HG02763 (cell line): ENCODE measurements around the gene ERGIC1.

Source experiments
- ATAC-seq: cut with Tn5 transposase; IDR thresholded peaks from one replicate; pipeline ENCODE4 v1.9.1; 2021; ENCODE audit warnings: mild to moderate bottlenecking, moderate library complexity; ENCODE audit not compliant: unreplicated experiment

ERGIC1 gene

DNA sequence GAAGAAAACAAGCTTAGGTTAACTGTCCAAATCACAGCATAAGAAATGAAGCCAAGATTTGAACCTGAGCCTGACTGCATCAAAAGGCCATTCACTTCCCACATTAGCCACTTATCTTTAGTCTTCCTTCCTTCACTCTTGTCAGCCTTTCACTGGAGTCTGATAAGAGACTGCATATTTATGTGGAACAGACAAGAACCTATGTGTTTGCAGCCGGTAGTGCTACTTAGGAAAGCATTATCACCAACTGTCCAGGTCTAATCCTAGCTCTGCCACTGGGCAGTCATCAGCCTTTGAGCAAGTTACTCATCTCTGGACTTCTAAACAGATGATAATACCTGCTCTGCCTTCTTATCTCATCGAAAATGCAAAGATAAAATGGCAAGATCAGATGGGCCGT is 137.4 kb downstream of the ERGIC1 start:
- no peak for ATAC-seq

DNA sequence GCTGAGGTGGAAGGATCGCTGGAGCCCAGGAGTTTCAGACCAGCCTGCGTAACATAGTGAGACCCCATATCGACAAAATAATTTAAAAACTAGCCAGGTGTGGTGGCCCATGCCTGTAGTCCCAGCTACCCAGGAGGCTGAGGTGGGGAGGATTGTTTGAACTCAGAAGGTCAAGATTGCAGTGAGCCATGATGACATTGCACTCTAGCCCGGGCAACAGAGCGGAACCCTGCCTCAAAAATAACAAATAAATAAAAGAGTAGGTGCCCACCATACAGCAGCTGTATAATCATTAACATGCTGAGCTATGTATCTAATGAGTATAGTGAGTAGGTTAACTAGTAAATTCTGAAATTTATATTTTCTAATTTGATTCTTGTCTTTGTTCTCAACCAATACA is 138.5 kb downstream of the ERGIC1 start:
- ATAC-seq: no peak

DNA sequence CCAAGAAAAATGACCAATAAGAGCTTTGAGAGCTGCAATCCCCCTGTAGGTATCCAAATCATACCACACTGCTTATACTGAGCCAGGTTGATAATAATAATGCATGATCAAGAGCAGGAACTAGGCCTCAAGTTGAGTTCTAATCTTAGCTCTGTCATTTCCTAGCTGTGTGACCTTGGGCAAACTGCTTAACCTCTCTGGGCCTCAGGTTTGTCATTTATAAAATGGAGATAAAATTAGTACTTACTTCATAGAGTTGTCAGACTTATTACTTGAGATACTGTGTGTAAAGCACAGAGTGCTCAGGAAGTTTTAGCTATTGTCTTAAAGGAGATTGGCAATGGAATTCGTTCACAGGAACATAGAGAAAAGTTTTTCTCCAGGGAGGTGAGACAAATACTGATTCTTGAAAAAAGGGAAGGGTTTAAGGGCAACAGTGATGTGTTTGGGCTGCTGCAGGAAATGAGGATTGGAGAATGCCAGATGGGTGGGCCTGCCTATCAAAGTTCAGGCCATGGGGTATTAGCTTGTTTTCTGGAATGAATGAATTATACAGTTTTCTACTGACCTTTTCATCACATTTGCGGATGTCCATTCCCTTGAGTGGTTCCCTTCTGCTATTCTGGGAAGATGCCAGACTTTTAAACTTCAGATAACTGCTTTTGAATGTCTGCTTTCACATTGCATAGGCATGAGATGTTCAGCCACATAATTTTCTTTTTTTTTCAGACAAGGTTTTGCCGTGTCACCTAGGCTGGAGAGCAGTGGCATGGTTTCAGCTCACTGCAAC is 139.3 kb downstream of the ERGIC1 start:
- no peak for ATAC-seq

DNA sequence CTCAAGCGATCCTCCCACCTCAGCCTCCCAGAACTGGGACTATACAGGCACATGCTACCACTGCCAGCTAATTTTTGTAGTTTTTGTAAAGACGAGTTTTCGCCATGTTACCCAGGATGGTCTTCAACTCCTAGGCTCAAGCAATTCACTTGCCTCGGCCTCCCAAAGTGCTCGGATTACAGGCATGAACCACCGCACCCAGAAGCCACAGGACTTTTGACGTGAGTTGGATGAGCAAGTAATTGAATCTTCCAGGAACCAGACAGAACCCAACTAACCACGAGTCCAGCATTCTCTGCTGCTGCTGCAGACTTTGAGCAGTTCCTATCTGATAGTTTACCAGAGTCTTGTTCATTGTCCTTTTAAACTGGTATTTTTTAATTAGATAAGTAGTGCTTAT is 139.9 kb downstream of the ERGIC1 start:
- ATAC-seq: no peak

DNA sequence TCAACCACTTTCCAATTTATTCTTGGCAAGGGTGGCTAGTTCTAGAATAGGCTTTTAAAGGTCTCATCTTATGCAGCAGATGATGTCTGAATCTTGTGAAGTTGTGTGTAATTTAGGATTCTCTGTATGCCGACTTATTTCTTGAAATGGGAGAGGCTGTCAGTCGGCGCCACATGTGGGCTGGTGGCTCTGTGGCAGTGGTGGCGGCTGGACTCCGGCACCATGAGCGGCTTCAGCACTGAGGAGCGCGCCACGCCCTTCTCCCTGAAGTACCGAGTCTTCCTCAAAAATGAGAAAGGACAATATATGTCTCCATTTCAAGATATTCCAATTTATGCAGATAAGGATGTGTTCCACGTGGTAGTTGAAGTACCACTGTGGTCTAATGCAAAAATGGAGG is 141.2 kb downstream of the ERGIC1 start:
- no peak for ATAC-seq

DNA sequence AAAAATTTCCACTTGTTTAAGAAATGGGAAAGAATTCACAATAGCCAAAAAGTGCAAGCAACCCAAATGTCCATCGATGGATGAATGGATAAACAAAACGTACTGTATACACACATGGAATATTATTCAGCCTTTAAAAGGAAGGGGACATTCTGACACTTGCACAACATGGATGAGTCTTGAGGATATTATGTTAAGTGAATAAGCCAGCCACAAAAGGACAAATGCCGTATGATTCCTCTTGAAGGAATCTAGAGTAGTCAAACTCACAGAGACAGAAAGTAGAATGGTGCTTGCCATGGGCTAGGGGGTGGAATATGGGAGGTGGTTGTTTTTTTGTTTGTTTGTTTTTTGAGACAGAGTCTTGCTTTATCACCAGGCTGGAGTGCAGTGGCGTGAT is 145.7 kb downstream of the ERGIC1 start:
- no peak for ATAC-seq

DNA sequence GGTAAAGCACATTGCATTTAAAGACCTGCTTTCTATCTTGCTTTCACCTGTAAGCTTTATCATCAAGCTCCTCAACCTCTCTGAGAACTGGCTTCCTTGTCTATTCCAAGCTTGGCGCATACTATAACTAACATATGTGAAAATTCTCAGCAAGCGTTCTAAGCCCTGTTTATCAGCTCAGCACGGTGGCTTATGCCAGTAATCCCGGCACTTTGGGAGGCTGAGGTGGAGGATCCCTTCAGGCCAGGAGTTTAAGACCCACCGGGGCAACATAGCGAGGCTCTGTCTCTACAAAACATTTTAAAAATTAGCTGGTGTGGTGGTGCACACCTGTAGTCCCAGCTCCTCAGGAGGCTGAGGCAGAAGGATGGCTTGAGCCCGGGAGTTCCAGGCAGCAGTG is 147.9 kb downstream of the ERGIC1 start:
- ATAC-seq: no peak

DNA sequence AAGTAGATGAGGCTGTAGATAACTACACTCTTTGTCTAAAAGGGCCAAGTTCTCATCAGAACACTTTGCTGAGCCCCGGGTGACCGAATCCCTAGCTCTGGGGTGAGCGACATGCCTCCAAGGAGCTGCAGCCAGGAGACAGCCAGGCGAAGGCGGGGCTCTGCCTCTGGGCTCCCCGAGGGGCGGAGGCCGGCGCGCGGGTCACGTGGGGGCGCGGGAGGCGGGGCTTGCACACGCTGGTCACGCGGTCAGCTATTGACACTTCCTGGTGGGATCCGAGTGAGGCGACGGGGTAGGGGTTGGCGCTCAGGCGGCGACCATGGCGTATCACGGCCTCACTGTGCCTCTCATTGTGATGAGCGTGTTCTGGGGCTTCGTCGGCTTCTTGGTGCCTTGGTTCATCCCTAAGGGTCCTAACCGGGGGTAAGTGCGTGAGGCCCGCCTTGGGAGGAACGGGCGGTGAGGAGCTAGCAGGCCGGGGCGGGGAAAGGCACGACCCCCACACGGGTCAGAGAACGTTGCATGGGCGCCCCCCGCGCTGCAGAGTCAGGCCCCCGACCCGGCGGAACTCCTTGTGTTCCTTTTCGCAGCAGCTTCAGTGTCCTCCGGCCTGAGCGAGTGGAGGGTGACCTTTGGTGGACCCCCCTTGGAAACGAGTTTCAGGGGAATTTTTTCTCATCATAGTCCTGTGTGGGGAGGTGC is 149.6 kb downstream of the ERGIC1 start, which contains the start of gene ATP6V0E1:
Gene ATP6V0E1, plus strand, starts transcription at position 230 of the 702 bp plus-strand sequence. Its CDS starts 90 bp downstream, at position 320.
- peak; percentile 82 for ATAC-seq

DNA sequence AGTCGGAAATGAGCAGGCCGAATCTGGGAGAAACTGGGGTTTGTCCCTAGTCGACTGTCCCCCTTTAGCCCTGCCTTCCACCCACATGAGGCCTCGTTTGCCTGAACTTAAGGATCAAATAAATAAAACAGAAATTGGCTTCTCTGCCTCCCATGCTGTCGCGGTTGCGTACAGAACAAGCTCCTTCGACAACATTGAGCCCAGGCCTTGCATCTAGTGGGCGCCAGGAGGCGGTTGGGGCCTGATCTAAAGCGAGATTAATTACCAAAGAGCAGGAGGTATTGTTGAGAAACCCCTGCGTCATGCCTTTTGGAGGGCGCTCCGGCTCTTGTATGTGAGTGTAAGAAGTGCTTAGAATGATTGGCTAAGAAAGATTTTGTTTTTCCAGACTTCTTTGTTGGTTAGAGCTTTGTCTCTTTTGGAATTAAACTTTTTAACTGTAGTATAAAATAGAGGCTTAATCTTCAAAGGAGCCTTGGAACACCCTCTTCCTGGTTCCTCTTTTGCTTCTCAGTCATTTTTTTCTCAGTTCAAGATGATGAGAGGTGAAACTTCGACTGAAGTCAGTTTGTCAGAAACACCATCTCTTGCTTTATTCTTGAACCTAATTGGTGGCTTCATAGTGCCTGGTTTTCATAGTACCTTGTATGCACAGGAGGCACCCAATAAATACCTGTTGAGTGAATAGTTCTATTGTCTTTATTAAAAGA is 150.3 kb downstream of the ERGIC1 start:
- ATAC-seq: peak; percentile 49

DNA sequence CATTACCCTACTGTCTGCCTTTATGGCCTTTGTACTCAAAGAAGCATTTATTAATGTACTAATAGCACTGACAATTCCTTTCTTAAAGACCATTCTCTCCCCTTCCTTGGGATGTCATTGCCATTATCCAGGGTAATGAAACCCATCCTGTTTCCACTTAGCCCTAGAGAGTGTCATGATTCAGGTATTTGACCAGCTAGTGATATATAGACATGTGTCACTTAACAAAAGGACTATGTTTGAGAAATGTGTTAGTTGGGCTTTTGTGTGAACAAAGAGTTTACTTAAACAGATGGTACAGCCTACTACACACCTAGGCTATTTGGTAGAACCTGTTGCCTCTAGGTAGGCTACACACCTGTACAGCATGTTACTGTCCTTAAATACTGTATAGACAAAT is 151.5 kb downstream of the ERGIC1 start:
- no peak for ATAC-seq

DNA sequence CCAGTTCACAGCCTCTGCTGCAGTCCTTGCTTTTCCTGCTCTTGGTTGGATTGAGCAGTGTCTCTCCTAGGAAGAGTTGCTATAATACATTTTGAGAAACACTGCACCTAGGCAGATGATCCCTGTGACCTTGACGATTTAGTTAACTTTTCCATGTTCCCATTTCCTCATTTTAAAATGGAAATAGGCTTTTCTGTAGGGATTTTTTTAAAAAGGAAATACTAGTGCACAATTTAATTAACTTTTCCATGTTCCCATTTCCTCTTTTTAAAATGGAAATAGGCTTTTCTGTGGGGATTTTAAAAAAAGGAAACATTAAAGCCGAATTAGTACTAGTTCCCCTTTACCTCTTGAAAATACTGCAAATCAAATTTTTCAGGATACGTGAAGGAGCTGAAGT is 154.2 kb downstream of the ERGIC1 start:
- ATAC-seq: no peak

DNA sequence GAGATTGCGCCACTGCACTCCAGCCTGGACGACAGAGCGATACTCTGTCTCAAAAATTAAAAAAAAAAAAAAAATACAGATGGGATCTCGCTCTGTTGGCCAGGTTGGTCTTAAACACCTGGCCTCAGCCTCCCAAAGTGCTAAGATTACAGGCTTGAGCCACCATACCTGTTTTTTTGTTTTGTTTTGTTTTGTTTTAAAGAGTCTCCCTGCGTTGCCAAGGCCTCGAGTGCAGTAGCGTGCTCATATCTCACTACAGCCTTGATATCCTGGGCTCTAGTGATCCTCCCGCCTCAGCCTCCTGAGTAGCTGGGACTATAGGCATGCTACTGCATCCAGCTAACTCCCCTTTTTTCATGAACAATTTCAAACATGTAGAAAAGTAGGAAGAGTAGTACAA is 156.7 kb downstream of the ERGIC1 start:
- no peak for ATAC-seq

DNA sequence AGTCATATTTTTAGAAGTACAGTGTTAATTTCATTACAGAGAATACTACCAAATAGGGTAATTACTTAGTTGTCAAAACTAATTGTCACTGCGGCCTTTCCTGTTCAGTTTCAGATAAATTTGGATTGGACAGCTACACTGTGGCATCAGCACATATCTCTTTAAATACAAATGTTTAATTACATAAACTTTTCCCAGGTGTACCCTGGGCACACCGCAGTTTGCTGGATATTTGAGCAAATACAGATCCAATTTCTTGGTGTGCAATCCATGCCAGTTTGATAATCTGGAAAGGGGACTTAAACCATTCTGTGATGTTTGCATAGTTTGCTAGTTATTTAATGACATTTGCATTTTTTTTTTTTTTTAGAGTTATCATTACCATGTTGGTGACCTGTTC is 160.4 kb downstream of the ERGIC1 start:
- ATAC-seq: no peak

DNA sequence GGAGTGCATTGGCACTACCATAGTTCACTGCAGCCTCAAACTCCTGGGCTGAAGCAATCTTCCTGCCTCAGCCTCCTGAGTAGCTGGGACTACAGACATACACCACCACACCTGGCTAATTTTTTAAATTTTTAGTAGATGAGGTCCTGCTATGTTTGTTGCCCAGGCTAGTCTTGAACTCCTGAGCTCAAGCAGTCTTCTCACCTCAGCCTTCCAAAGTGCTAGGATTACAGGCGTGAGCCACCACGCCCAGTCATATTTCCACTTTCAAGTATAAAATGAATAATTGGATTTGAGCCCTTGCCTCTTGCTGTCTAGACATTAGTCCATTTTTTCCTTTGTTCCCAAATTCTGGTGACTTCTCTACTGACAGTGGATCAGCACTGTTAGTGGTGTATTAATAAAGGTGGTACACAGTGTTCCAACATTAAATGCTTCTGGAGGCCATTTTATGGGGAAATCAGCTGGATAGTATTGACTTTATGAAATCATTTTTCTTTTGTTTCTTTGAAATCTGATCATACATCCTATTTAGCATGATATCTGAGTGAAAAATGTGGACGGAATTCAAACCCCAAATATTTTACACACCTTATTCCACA is 165.4 kb downstream of the ERGIC1 start:
- no peak for ATAC-seq

DNA sequence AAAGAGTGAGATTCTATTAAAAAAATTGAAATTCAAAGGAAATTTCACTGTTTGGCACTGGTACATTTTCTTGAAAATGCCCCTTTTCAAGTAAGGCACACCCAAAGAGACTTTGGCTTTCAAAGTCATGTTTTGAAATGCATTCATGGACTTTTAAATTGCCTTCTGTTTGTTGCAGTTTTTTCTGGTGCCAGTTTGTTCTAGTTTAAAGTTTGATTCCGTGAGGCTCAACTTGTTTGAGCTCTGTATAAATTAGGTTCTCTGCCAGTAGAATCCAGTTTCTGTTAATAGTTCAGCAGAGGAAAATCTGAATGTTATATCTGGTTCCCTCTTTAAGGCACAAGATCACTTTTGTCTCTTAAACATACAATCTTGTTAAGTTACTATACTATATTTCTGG is 165.9 kb downstream of the ERGIC1 start:
- no peak for ATAC-seq

DNA sequence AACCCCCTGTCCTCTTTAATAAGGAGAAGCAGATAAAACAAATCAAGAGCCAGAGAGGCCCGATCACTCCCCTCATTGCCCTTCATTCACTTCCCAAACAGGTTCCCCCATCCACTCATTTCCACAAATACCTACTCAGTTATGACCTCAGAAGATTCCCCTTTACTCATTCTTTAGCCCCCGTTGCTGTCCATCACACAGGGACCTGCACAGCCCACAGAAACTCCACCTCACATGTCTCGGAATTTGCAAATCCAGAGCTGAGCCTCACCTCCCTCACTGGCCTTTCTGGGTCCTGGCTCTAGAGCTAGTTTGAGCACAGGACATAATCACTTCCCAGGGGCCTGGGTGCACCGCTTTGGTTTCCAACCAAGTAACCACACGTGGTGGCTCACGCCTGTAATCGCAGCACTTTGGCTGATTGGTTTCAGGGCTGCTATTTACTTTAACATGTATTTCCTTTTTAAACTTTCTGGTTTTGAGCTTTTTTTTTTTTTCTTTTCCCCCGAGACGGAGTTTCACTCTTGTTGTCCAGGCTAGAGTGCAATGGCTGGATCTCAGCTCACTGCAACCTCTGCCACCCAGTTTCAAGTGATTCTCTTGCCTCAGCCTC is 167.3 kb downstream of the ERGIC1 start:
- peak; percentile 81 for ATAC-seq
